ENCODE data around the gene AKIRIN2.

GRCh38 chr6:87645080-87645479 is 57.0 kb downstream of the AKIRIN2 start:
- TF ChIP-seq CTCF (IDR thresholded peaks at IDR 0.05; ENCODE audit: low read length) (no peak), EZH2 (optimal IDR thresholded peaks at IDR 0.05; ENCODE audit: low read depth, low read length) (no peak), EZH2phosphoT487 (IDR thresholded peaks at IDR 0.05; ENCODE audit: low read length) (no peak)
